Ramos (cell line): ENCODE measurements around the gene CALN1.

Source experiments
- in situ Hi-C: fragments of 300-500 bp; cut with MboI; formaldehyde crosslinking; loops from one replicate; pipeline ENCODE4 v1.14.3; 2022; ENCODE audit warnings: low sequenced_read_pairs; ENCODE audit not compliant: unreplicated experiment

Gene CALN1

GRCh38 chr7:72017756-72018155 lies 394.4 kb downstream of the CALN1 start:
- in situ Hi-C loops, result no loop called here

GRCh38 chr7:72016574-72016973 lies 395.6 kb downstream of the CALN1 start:
- in situ Hi-C loops, result no loop called here

DNA sequence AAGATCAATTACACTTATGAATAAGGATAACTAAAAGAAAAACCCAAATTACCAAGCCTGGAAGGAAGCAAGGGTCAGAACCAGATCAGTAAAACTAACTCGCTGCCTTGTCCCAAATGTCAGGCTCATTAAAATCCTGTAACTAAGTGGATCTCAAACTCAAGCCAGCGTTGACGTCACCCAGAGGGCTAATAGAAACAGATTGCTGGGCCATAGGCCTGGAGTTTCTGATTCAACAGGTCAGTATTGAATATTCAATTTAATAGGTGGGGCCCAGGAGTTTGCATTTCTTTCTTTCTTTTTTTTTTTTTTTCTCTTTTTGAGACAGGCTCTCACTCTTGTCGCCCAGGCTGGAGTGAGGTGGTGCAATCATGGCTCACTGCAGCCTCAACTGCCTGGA lies 397.0 kb downstream of the CALN1 start:
- in situ Hi-C loops, result no loop called here

- in situ Hi-C loops, result no loop called here
Observed at GRCh38 chr7:72007018-72007417, 405.1 kb downstream of the CALN1 start.

- in situ Hi-C loops, result no loop called here
Observed at GRCh38 chr7:72003236-72003635, 408.9 kb downstream of the CALN1 start.

GRCh38 chr7:71996141-71996540 lies 416.0 kb downstream of the CALN1 start:
- in situ Hi-C loops, result no loop called here

DNA sequence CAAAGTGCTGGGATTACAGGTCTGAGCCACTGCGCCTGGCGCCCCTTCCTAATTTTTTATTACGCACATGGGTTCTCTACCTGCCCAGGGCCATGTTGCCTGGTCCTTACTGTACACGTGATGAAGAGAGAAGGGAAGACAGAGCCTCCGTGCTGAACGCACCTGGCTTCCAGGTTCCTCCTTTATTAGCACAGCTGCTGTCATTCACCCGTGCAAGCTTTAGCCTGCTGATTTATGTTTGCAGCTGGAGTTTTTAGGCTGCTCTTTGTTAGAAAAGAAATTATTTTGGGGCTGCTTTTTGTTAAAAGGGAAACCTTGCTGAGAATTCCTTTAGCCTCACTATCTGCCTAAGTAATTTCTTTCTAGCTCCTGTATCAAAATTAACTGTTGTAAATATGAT lies 417.0 kb downstream of the CALN1 start:
- in situ Hi-C loops, result no loop called here

- in situ Hi-C loops, result no loop called here
Observed at GRCh38 chr7:71991586-71991985, 420.6 kb downstream of the CALN1 start.

DNA sequence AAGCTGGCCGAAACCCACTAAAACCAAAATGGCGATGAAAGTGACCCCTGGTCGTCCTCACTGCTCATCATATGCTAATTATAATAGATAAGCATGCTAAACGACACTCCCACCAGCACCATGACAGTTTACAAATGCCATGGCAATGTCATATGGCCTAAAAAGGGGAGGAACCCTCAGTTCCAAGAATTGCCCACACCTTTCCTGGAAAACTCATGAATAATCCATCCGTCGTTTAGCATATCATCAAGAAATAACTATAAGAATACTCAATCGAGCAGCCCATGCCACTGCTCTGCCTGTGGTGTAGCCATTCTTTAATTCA lies 422.0 kb downstream of the CALN1 start:
- in situ Hi-C loops, result no loop called here

DNA sequence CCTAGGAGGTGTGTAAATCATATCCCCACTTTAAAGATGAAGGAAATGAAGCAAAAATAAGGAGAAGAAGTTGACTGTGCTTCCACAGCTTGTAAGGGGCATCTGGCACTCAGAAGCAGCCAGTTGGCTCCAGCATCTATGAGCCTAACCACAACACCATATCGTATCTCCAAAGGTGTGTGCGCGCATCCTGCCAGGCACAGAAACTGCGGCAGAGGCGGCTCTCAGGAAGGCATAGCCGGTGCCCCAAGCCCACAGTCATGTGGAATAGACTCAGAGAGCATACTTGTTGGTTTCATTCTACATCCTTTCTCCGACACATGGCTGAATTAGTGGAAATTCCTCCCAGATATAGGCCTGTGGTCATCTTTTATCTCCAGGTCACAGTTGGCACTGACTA lies 423.9 kb downstream of the CALN1 start:
- in situ Hi-C loops, result no loop called here

- in situ Hi-C loops, result no loop called here
Observed at GRCh38 chr7:71987200-71987767, 424.9 kb downstream of the CALN1 start.

DNA sequence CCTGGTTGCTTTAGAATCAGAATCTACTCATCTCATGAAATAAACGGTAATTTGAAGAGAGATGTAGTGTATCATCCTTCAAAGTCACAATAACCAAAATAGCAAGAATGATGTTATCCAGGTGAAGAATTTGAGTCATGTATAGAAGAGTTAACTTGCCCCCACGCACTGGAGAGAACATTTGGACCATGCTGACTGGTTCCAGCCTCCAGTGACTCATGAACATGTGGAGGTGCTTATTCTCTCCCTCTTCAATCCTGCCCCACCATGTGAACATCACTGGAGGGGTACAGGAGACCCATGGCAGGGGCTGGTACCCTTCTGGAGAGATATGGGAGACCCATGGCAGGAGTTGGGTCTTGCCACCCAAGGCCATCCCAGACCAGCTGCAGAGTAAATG lies 427.8 kb downstream of the CALN1 start:
- in situ Hi-C loops, result no loop called here

DNA sequence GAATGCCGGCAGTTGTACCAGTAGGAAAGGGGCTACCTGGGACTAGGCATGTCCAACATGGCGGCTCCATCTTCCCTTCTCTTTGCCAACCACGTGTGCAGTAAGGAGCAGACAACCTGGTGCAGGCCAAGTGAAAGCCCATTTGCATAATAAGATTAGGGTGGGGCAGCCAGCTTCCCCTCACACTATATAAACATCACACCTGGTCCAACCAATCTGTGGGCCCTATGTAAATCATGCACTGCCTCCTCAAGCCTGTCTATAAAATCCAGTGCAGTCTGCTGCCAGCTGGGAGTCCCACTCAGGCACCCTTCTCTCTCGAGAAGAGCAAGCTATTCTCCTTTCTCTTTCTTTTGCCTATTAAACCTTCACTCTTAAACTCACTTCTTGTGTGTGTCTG lies 429.3 kb downstream of the CALN1 start:
- in situ Hi-C loops, result no loop called here

DNA sequence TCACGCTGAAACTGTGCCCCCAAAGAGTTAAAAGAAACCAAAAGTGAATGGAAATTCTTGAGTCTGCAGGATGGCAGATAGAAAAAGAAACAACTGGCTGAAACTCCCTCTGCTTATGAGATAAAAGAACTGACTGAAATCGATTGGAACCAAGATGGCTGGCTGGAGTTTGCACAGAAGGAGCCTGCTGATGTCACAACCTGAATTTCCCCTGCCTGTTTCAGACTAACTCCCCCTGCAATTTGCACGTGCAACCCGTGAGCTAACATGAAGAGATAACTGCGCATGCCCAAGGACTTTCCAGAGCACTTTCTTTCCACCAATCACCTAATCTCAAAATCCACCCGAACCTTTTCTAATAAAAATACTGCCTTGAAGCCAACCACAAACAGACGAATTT lies 435.5 kb downstream of the CALN1 start:
- in situ Hi-C loops, result no loop called here

GRCh38 chr7:71974611-71975010 lies 437.5 kb downstream of the CALN1 start:
- in situ Hi-C loops, result no loop called here

DNA sequence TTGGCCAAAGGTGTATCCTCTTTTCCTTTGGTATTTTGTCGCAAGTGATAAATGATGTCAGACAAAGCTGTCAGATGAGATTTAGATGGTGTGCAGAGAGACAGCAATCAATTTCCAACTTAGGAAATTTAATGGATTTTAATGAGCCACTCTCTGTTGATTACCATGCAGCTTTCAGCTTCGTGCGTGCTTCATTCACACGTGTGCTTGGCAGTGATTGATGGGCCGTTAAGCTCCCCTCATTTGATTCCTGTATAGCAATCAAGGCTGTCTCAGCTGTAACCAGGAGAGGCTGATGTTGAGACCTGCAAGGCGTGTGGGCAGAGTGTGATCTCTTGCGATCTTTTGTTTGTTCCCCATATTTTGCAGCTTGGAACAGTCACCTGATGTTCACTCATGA lies 439.6 kb downstream of the CALN1 start:
- in situ Hi-C loops, result no loop called here

DNA sequence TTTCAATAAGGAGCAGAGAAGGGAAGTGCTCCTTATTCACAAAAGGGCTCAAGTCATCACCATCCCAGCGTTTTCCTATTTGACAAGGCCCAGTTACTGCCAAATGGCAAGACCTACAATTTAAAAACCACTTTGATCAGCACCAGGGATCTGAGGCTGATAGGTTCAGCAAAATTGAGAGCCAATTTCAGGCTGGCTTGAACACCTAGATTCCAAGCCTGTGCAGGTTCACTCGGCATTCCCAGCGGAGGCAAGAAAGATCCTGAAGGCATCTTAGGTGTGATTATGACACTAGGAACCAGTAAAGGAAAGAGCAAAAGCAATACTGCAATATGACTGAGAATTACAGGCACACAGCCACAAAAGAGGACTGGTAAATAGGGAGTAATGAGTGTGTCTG lies 441.4 kb downstream of the CALN1 start:
- in situ Hi-C loops, result no loop called here

DNA sequence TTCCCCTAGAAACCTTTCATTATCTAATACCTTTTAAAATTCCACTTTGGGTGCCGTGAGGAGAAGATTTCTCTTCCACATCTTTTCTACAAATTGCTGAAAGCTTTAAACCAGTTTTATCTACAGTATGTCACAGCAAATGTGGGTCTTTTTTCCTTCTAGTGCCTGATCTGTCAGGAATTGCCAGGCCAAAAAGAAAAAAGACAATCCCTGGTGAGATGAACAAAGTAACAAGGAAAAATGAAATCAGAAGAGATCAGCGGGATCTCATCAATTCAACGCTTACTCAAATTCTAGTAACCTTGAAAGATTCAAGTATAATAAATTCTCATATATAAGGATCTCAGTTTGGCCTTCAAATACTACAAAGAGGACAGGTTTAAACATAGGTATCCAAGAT lies 449.5 kb downstream of the CALN1 start:
- in situ Hi-C loops, result no loop called here

DNA sequence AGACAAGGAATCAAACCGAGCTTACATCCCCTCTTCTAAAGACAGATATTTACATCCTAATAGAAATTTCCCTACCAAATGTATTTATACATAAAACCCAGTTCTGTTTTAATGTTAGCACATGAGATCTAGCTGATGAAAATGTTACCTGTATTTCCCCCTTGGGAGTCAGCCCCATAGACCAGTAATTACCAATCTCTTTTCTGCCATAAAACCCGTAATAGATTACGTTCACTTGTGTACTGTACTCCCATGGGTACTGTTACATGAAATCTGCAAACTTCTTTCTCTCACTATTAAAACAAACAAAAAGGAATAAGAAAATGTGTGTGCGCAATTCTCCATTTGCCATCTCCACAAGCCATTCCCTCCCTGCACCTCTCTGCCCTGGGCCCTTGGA lies 450.9 kb downstream of the CALN1 start:
- in situ Hi-C loops, result no loop called here

DNA sequence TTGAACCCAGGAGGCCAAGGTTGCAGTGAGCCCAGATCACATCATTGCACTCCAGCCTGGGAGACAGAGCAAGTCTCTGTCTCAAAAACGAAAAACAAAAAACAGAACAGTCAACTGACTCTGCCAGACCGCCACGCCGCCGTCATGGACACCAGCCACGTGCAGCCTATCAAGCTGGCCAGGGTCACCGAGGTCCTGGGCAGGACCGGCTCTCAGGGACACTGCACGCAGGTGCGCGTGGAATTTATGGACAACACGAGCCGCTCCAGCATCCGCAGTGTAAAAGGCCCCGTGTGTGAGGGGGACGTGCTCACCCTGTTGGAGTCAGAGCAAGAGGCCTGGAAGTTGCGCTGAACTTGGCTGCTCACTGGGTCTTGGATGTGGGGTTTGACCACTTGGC lies 470.0 kb downstream of the CALN1 start:
- in situ Hi-C loops, result no loop called here

DNA sequence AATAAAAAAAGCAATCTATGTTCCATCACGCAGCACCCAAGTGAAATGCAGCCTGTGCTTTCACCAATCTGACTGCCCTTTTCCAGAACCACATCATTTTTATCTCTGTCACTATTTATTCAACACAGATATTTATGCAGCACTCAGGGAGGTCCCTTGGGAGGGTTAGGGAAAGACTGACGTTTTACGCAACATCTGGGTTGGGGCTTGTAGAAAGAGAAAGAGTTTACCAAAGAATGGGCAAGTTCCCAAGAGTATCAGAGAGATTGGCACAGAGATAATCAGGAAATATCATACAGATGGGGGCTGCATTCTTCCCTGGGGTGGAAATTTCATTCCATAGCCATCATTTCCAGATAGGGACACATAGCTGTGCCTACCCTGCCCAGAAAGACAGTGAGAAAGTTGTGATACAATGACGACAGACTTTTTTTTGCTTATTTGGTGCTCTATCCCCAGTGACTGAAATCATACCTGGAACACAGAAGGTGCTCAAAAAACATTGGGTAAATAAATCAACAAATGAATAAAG lies 474.2 kb downstream of the CALN1 start:
- in situ Hi-C loops, result no loop called here

DNA sequence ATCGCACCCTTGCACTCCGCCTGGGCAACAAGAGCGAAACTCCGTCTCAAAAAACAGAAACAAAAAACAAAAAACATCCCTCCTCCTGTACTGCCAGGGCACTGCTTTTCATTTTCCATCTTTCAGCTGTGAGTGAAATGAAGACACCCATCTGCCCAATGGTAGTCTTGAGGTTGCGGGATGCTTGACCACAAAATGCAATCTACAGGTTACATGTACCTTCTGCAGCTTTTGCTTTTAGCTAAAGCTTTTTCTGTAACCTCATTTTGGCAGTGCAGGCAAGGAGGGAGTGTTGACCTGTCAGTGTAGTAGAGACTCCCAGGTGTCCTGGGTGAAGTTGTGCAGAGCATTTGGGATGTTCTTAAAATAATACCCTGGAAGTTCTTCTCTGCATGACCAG lies 476.5 kb downstream of the CALN1 start:
- in situ Hi-C loops, result no loop called here

DNA sequence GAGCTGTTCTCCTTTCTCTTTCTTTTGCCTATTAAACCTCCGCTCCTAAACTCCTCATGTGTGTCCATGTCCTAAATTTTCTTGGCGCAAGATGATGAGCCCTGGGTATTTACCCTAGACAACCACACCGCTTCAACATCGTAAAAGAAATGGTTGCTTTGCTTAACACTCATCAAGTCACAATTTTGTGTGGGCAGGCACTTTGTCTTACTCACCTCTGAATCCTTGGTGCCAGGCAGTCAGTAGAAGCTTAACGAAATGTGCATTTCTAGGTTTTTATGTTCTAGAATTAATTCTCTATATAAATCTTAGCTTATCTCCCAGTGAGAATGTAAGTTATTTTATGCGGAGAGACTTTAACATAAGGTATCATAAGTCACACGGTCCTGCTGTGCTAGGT lies 478.7 kb downstream of the CALN1 start:
- in situ Hi-C loops, result no loop called here
